HepG2 (cell line): ENCODE data around the gene CERS6. TPM values are rescaled to one million over a fixed set of nuclear protein-coding genes. Genes with fewer than 3 reads are reported as not detected.

Experiments
- ATAC-seq: fragments of 200-7000 bp; cut with Tn5 transposase; 3 replicates; pipeline ENCODE4 v1.9.1; 2020; ENCODE audit warnings: mild to moderate bottlenecking, moderate library complexity
- BruUV-seq: library from RNA; stranded (reverse); fragments of 400-500 nt; replicated peaks from 2 replicates; lab custom pipeline; 2021; lab: Mats Ljungman, UMichigan
- CTCF ChIA-PET: fragments of 300-600 bp; formaldehyde crosslinking; extraction: SDS; loops from one replicate; lab custom pipeline; 2021; ENCODE audit warnings: low total read pairs, inconsistent platforms, low intra/inter-chr PET ratio; lab: Yijun Ruan, JAX
- POLR2A ChIA-PET: fragments of 350-600 bp; sonication (Branson Sonifier 250); formaldehyde crosslinking; loops from one replicate; lab custom pipeline; 2020; ENCODE audit warnings: antibody characterized with exemption, inconsistent platforms; lab: Yijun Ruan, JAX
- DNase-seq: peaks from one replicate; pipeline ENCODE4 v3.0.0-alpha.2; 2015; ENCODE audit warnings: low spot score
- FAIRE-seq: peaks from 3 replicates; lab custom pipeline; 2011; peaks lifted over from hg19 to GRCh38; lab: Jason Lieb, UNC
- H2AFZ ChIP-seq: one replicate; pipeline ENCODE4 v1.6.1; 2011; ENCODE audit warnings: low read length, inconsistent platforms
- H3K27ac ChIP-seq: fragments of 300-600 bp; 3 replicates; pipeline ENCODE4 v1.8.0; 2011; ENCODE audit warnings: mixed run types, mild to moderate bottlenecking, mixed read lengths, low read length, inconsistent platforms; ENCODE audit not compliant: insufficient read depth; ENCODE audit errors: extremely low read length
- H3K27me3 ChIP-seq, 2 experiments: fragments of 200-600 bp in 1 of 2; 2 replicates in 1 of 2; 3 replicates in 1 of 2; pipeline versions ENCODE4 v1.6.0 to v1.8.0; 2011; ENCODE audit warnings: low read length in 2 of 2, mild to moderate bottlenecking in 2 of 2, moderate library complexity in 2 of 2, inconsistent platforms in 1 of 2; ENCODE audit not compliant: insufficient read depth in 2 of 2, control insufficient read depth in 1 of 2
- H3K36me3 ChIP-seq, 2 experiments: fragments of 200-600 bp in 1 of 2; replicated peaks in 1 of 2; 2 replicates in 1 of 2; 3 replicates in 1 of 2; pipeline versions ENCODE4 v1.5.1 to v1.8.0; 2011; ENCODE audit warnings: low read length in 2 of 2, inconsistent platforms in 1 of 2; ENCODE audit not compliant: insufficient read depth in 2 of 2, control insufficient read depth in 1 of 2
- H3K4me1 ChIP-seq: 2 replicates; pipeline ENCODE4 v1.5.1; 2012; ENCODE audit warnings: low read length, inconsistent platforms; ENCODE audit not compliant: insufficient read depth
- H3K4me2 ChIP-seq: 2 replicates; pipeline ENCODE4 v1.6.0; 2011; ENCODE audit warnings: low read depth, low read length, inconsistent platforms
- H3K4me3 ChIP-seq, 3 experiments: fragments of 200-600 bp in 1 of 3; sonication (generic), shearing (Covaris generic) in 1 of 3; replicated peaks in 1 of 3; 2 replicates each; pipeline ENCODE4 v1.5.1; 2011 to 2016; ENCODE audit warnings: low read length in 3 of 3, inconsistent platforms in 2 of 3, low read depth in 2 of 3, mild to moderate bottlenecking in 2 of 3, control low read depth in 1 of 3, mixed read lengths in 1 of 3; ENCODE audit not compliant: insufficient read depth in 1 of 3
- H3K79me2 ChIP-seq: one replicate; pipeline ENCODE4 v1.6.1; 2011; ENCODE audit warnings: low read length, inconsistent platforms; ENCODE audit not compliant: insufficient read depth
- H3K9ac ChIP-seq: 2 replicates; pipeline ENCODE4 v1.6.0; 2011; ENCODE audit warnings: mild to moderate bottlenecking, low read depth, low read length, inconsistent platforms; ENCODE audit not compliant: insufficient read depth
- H3K9me3 ChIP-seq: 2 replicates; pipeline ENCODE4 v1.5.1; 2012; ENCODE audit warnings: mild to moderate bottlenecking, low read length
- H4K20me1 ChIP-seq: 2 replicates; pipeline ENCODE4 v1.6.0; 2011; ENCODE audit warnings: inconsistent platforms, mild to moderate bottlenecking, low read length, moderate library complexity; ENCODE audit not compliant: insufficient read depth
- PCBP2 ChIP-seq: fragments of 200-400 bp; formaldehyde crosslinking; optimal IDR thresholded peaks from 2 replicates; pipeline ENCODE3; 2018; ENCODE audit warnings: low read length, low read depth; ENCODE audit not compliant: poor library complexity, severe bottlenecking
- SETDB1 ChIP-seq: sonication (generic); formaldehyde crosslinking; IDR thresholded peaks from 2 replicates; pipeline ENCODE4 v1.5.1; 2020; ENCODE audit warnings: missing genetic modification reagents, mild to moderate bottlenecking, borderline replicate concordance
- SMARCC2 ChIP-seq: fragments of 450-650 bp; IDR thresholded peaks from 2 replicates; pipeline ENCODE4 v1.6.1; 2017; ENCODE audit warnings: antibody characterized with exemption, mild to moderate bottlenecking
- TMF1 ChIP-seq: sonication (generic); formaldehyde crosslinking; IDR thresholded peaks from 2 replicates; pipeline ENCODE4 v1.8.1; 2022; ENCODE audit warnings: low read depth, missing genetic modification reagents
- ZNF326 ChIP-seq: sonication (generic); formaldehyde crosslinking; IDR thresholded peaks from 2 replicates; pipeline ENCODE4 v1.4.0; 2020; ENCODE audit warnings: missing genetic modification reagents, borderline replicate concordance
- ZNF83 ChIP-seq: sonication (generic); formaldehyde crosslinking; IDR thresholded peaks from 2 replicates; pipeline ENCODE4 v1.4.0; 2020; ENCODE audit warnings: missing genetic modification reagents, mild to moderate bottlenecking, borderline replicate concordance
- WGBS: methylation state at CpG from one replicate; pipeline ENCODE4 v1.1.6; 2017; ENCODE audit warnings: low lambda C conversion rate; 5-methylcytosine and 5-hydroxymethylcytosine counted together
- in situ Hi-C: cut with HindIII; loops from 2 replicates; pipeline ENCODE4 v1.10.0; 2017; ENCODE audit warnings: low pct_unique_long_range_greater_than_20kb; ENCODE audit not compliant: extremely low pct_ligation_motif_present
- intact Hi-C: fragments of 100-400 bp; cut with micrococcal nuclease; formaldehyde crosslinking; loops from one replicate; pipeline ENCODE4 v1.10.0; 2022; ENCODE audit not compliant: unreplicated experiment
- microRNA-seq: library from miRNA; unstranded; fragments of <30 nt; microRNA quantifications from one replicate; pipeline ENCODE4, GENCODE V29; 2020
- polyA plus RNA-seq, 8 experiments: library from polyadenylated mRNA; depleted of rRNA in 3 of 8; stranded (reverse) in 7 of 8; unstranded in 1 of 8; fragments of >200 nt; fragmentation: Illumina TruSeq in 4 of 8; extraction: Trizol in 4 of 8; gene quantifications; 2 replicates each; pipeline versions ENCODE4 v1.2.1 to v1.2.3, GENCODE V29; 2011 to 2016; ENCODE audit warnings: low read depth in 4 of 8, missing spikeins in 1 of 8, mixed read lengths in 1 of 8; ENCODE audit not compliant: insufficient read depth in 1 of 8
- small RNA-seq, 3 experiments: library from RNA; depleted of rRNA; stranded (forward); fragments of <200 nt; gene quantifications; one replicate each; pipeline ENCODE3, GENCODE V24; 2012; ENCODE audit warnings: low read depth in 2 of 3, low replicate concordance in 1 of 3; ENCODE audit not compliant: insufficient read length in 3 of 3, insufficient read depth in 2 of 3
- total RNA-seq, 5 experiments: library from RNA; depleted of rRNA; stranded (reverse); fragments of >200 nt; fragmentation: Illumina TruSeq; extraction: Trizol; gene quantifications; 2 replicates each; pipeline ENCODE4 v1.2.3, GENCODE V29; 2016; ENCODE audit warnings: low read depth in 1 of 5
- TF ChIP-seq, protein P1 (sequence below): sonication (generic); formaldehyde crosslinking; IDR thresholded peaks from 2 replicates; pipeline ENCODE4 v1.8.1; 2022; ENCODE audit warnings: low read depth, mild to moderate bottlenecking, missing genetic modification reagents

The CERS6 gene
- total and polyA plus RNA-seq, 2 of the 13 experiments (the other 11 are each of a cell fraction or from before 2014, with no cell fraction given): 10.1 to 20.3 TPM

DNA sequence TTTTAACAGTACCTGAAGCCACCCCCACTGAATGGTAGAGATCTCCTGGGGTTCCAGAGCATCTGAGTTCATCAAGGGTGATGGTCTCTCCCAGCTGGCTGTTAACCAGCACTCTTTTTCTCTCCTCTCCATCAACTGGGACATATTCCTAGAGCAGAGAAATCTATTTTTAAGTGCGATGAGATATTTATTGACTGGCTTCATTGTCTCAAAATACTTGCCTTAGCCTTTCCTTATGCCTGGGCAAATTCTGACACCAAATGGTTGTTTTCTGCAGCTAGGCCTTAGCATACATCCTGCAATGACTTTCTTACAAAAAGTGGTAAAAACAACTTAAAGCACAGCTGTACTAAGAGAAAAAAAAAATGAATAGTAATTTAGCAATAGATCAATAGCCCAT is 365.9 kb downstream of the CERS6 start:
- no peak overlapping the region for H3K4me2 ChIP-seq
- CTCF ChIA-PET: no interaction called here
- DNase-seq: no peak
- intact Hi-C loops: no loop called here
- no peak for ATAC-seq
- H4K20me1 ChIP-seq: no peaks in the 10 kb centered on the region
- H3K79me2 ChIP-seq: no peaks in the 10 kb centered on the region
- no peak overlapping the region for H3K4me3 ChIP-seq
- H3K9ac ChIP-seq: no peak overlapping the region
- H3K4me1 ChIP-seq: no peaks in the 10 kb centered on the region
- no peaks in the 10 kb centered on the region for H3K9me3 ChIP-seq
- TF ChIP-seq, protein P1, sequence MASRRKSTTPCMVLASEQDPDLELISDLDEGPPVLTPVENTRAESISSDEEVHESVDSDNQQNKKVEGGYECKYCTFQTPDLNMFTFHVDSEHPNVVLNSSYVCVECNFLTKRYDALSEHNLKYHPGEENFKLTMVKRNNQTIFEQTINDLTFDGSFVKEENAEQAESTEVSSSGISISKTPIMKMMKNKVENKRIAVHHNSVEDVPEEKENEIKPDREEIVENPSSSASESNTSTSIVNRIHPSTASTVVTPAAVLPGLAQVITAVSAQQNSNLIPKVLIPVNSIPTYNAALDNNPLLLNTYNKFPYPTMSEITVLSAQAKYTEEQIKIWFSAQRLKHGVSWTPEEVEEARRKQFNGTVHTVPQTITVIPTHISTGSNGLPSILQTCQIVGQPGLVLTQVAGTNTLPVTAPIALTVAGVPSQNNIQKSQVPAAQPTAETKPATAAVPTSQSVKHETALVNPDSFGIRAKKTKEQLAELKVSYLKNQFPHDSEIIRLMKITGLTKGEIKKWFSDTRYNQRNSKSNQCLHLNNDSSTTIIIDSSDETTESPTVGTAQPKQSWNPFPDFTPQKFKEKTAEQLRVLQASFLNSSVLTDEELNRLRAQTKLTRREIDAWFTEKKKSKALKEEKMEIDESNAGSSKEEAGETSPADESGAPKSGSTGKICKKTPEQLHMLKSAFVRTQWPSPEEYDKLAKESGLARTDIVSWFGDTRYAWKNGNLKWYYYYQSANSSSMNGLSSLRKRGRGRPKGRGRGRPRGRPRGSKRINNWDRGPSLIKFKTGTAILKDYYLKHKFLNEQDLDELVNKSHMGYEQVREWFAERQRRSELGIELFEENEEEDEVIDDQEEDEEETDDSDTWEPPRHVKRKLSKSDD (CRISPR knock-in tag): no peak
- no peak for TF ChIP-seq SMARCC2
- TF ChIP-seq SETDB1: no peak
- no peak for TF ChIP-seq TMF1
- TF ChIP-seq PCBP2: no peak
- TF ChIP-seq ZNF83 (CRISPR knock-in tag): no peak
- no peak for TF ChIP-seq ZNF326 (CRISPR knock-in tag)
- H3K36me3 ChIP-seq: no peaks in the 10 kb centered on the region
- in situ Hi-C loops: no loop called here
- H3K27me3 ChIP-seq: no peaks in the 10 kb centered on the region
- POLR2A ChIA-PET: no interaction called here
- H2AFZ ChIP-seq: no peak overlapping the region
- no peak overlapping the region for H3K27ac ChIP-seq
- WGBS: 83% methylated on average over 1 of the region's 1 CpG
- no peak for FAIRE-seq
- no TSS peak for BruUV-seq

Small RNA genes lying within 50 kb of the gene (microRNA-seq; reads per million reads assigned to microRNA genes)
- not detected for gene MIR4774

Small RNA genes lying within 50 kb of the gene (small RNA-seq; reads per million reads assigned to genes)
- gene MIR4774: 0 to 4.8 (median 1.3) reads per million in 3 experiments
- gene RN7SL813P: 0 reads per million in 3 experiments
- 0 reads per million in 3 experiments for gene RNU6-766P

Other genes with a start within 250 kb of the CERS6 start
- 27.3 and 27.5 TPM in 2 replicates for gene STK39, start 208.7 kb upstream of the CERS6 start, total RNA-seq (2016; rRNA removed; fragmentation: Illumina TruSeq; extraction: Trizol)
- 34.7 and 38.4 TPM in 2 replicates for gene STK39, start 208.7 kb upstream of the CERS6 start, polyA plus RNA-seq (2011; rRNA removed)